Parathyroid adenoma (tissue), 2 donors: ENCODE results near the gene PDE4D.

Experiments
- H2AFZ ChIP-seq: fragments of 300-600 bp; sonication (generic); one replicate; pipeline ENCODE4 v1.7.0; 2017; ENCODE audit warnings: antibody characterized with exemption, mild to moderate bottlenecking
- H3K27ac ChIP-seq: fragments of 300-600 bp; sonication (generic); one replicate; pipeline ENCODE4 v1.7.0; 2017
- H3K27me3 ChIP-seq: fragments of 300-600 bp; sonication (generic); one replicate; pipeline ENCODE4 v1.7.0; 2017; ENCODE audit warnings: low read length; ENCODE audit not compliant: control insufficient read depth, insufficient read depth
- H3K36me3 ChIP-seq: fragments of 300-600 bp; sonication (generic); one replicate; pipeline ENCODE4 v1.7.0; 2017; ENCODE audit warnings: low read length; ENCODE audit not compliant: control insufficient read depth, insufficient read depth
- H3K4me1 ChIP-seq: fragments of 300-600 bp; sonication (generic); one replicate; pipeline ENCODE4 v1.7.0; 2017; ENCODE audit warnings: control low read depth
- H3K4me2 ChIP-seq: fragments of 300-600 bp; sonication (generic); one replicate; pipeline ENCODE4 v1.7.0; 2017; ENCODE audit warnings: low read length
- H3K4me3 ChIP-seq: fragments of 300-600 bp; sonication (generic); one replicate; pipeline ENCODE4 v1.7.0; 2017; ENCODE audit warnings: low read depth, low read length
- H3K79me2 ChIP-seq: fragments of 300-600 bp; sonication (generic); one replicate; pipeline ENCODE4 v1.7.0; 2017; ENCODE audit warnings: control low read depth
- H3K9ac ChIP-seq: fragments of 300-600 bp; sonication (generic); one replicate; pipeline ENCODE4 v1.7.0; 2017; ENCODE audit warnings: mild to moderate bottlenecking
- H3K9me3 ChIP-seq: fragments of 300-600 bp; sonication (generic); one replicate; pipeline ENCODE4 v1.7.0; 2017; ENCODE audit warnings: low read length; ENCODE audit not compliant: control insufficient read depth
- CTCF ChIP-seq: fragments of 300-600 bp; sonication (generic); IDR thresholded peaks from one replicate; pipeline ENCODE4 v1.7.0; 2017; ENCODE audit warnings: antibody characterized with exemption, mild to moderate bottlenecking
- donor health status: primary hyperparathyroidism.

PDE4D gene

GRCh38 chr5:59486508-59486907 lies 407.0 kb downstream of the PDE4D start:
- no peak for TF ChIP-seq CTCF
- H3K4me1 ChIP-seq = peaks cover 5% of the 10 kb centered on the region
- H3K9me3 ChIP-seq = no peaks in the 10 kb centered on the region
- no peak overlapping the region for H3K9ac ChIP-seq
- no peaks in the 10 kb centered on the region for H3K79me2 ChIP-seq
- no peak overlapping the region for H3K4me3 ChIP-seq
- no peaks in the 10 kb centered on the region for H3K27me3 ChIP-seq
- H2AFZ ChIP-seq = no peak overlapping the region
- no peak overlapping the region for H3K27ac ChIP-seq
- H3K4me2 ChIP-seq = no peak overlapping the region
- H3K36me3 ChIP-seq = no peaks in the 10 kb centered on the region

GRCh38 chr5:59485629-59486439 lies 407.7 kb downstream of the PDE4D start:
- no peaks in the 10 kb centered on the region for H3K9me3 ChIP-seq
- H3K27me3 ChIP-seq = no peaks in the 10 kb centered on the region
- no peak for TF ChIP-seq CTCF
- no peaks in the 10 kb centered on the region for H3K79me2 ChIP-seq
- no peak overlapping the region for H3K4me2 ChIP-seq
- H3K4me3 ChIP-seq = no peak overlapping the region
- H3K27ac ChIP-seq = no peak overlapping the region
- H3K36me3 ChIP-seq = no peaks in the 10 kb centered on the region
- H3K9ac ChIP-seq = no peak overlapping the region
- peaks cover 5% of the 10 kb centered on the region for H3K4me1 ChIP-seq
- no peak overlapping the region for H2AFZ ChIP-seq

GRCh38 chr5:59485107-59485506 lies 408.4 kb downstream of the PDE4D start:
- H2AFZ ChIP-seq = no peak overlapping the region
- no peak for TF ChIP-seq CTCF

GRCh38 chr5:59484618-59485017 lies 408.9 kb downstream of the PDE4D start:
- Histone ChIP-seq H3K79me2 (no peaks in the 10 kb centered on the region), H3K4me3 (no peak overlapping the region), H3K4me1 (peaks cover 5% of the 10 kb centered on the region), H3K9ac (no peak overlapping the region), H3K36me3 (no peaks in the 10 kb centered on the region), H3K4me2 (no peak overlapping the region), H3K9me3 (no peaks in the 10 kb centered on the region), H2AFZ (no peak overlapping the region), H3K27ac (no peak overlapping the region), H3K27me3 (no peaks in the 10 kb centered on the region)
- no peak for TF ChIP-seq CTCF

More at GRCh38 chr5:59485107-59485506, 408.4 kb downstream of the PDE4D start:
- Histone ChIP-seq H3K9ac (no peak overlapping the region), H3K27ac (no peak overlapping the region), H3K4me1 (peaks cover 5% of the 10 kb centered on the region), H3K9me3 (no peaks in the 10 kb centered on the region), H3K4me2 (no peak overlapping the region), H3K79me2 (no peaks in the 10 kb centered on the region), H3K27me3 (no peaks in the 10 kb centered on the region), H3K36me3 (no peaks in the 10 kb centered on the region), H3K4me3 (no peak overlapping the region)

GRCh38 chr5:59483971-59484472 lies 409.5 kb downstream of the PDE4D start:
- no peaks in the 10 kb centered on the region for H3K9me3 ChIP-seq
- no peak for TF ChIP-seq CTCF
- no peak overlapping the region for H3K4me2 ChIP-seq
- H3K27ac ChIP-seq = no peak overlapping the region
- H3K4me1 ChIP-seq = peaks cover 5% of the 10 kb centered on the region
- no peak overlapping the region for H2AFZ ChIP-seq
- no peaks in the 10 kb centered on the region for H3K36me3 ChIP-seq
- no peak overlapping the region for H3K9ac ChIP-seq
- no peaks in the 10 kb centered on the region for H3K27me3 ChIP-seq
- no peaks in the 10 kb centered on the region for H3K79me2 ChIP-seq
- no peak overlapping the region for H3K4me3 ChIP-seq
